ENCODE data around the gene ENAH.

Gene ENAH

GRCh38 chr1:225554216-225554812, 98.6 kb downstream of the ENAH start:
- peak; percentile 14 to 58 for DNase-seq

GRCh38 chr1:225549821-225550220, 103.1 kb downstream of the ENAH start:
- DNase-seq, result no peak

GRCh38 chr1:225548140-225548857, 104.6 kb downstream of the ENAH start:
- DNase-seq, result no peak

GRCh38 chr1:225545649-225546048, 107.3 kb downstream of the ENAH start:
- no peak for DNase-seq

- DNase-seq, result no peak
Observed at GRCh38 chr1:225544924-225545323, 108.0 kb downstream of the ENAH start.

GRCh38 chr1:225544263-225544662, 108.7 kb downstream of the ENAH start:
- DNase-seq, result no peak

- no peak for DNase-seq
Observed at GRCh38 chr1:225543350-225543749, 109.6 kb downstream of the ENAH start.

GRCh38 chr1:225541383-225541782, 111.5 kb downstream of the ENAH start:
- DNase-seq, result no peak

GRCh38 chr1:225539575-225539974, 113.3 kb downstream of the ENAH start:
- DNase-seq, result no peak

- DNase-seq, result no peak
Observed at GRCh38 chr1:225539069-225539468, 113.9 kb downstream of the ENAH start.

GRCh38 chr1:225537554-225538251, 115.2 kb downstream of the ENAH start:
- no peak for DNase-seq

GRCh38 chr1:225535280-225535679, 117.6 kb downstream of the ENAH start:
- no peak for DNase-seq

- no peak for DNase-seq
Observed at GRCh38 chr1:225534772-225535171, 118.2 kb downstream of the ENAH start.

- DNase-seq, result no peak
Observed at GRCh38 chr1:225534135-225534534, 118.8 kb downstream of the ENAH start.

- no peak for DNase-seq
Observed at GRCh38 chr1:225533238-225533637, 119.7 kb downstream of the ENAH start.

GRCh38 chr1:225532240-225532944, 120.5 kb downstream of the ENAH start:
- no peak for DNase-seq

- DNase-seq, result no peak
Observed at GRCh38 chr1:225529726-225530125, 123.2 kb downstream of the ENAH start.

- DNase-seq, result no peak
Observed at GRCh38 chr1:225527575-225527974, 125.3 kb downstream of the ENAH start.

GRCh38 chr1:225526878-225527277, 126.0 kb downstream of the ENAH start:
- no peak for DNase-seq

GRCh38 chr1:225525377-225525776, 127.5 kb downstream of the ENAH start:
- no peak for DNase-seq

- DNase-seq, result no peak
Observed at GRCh38 chr1:225524570-225524969, 128.4 kb downstream of the ENAH start.

- DNase-seq, result no peak
Observed at GRCh38 chr1:225523263-225523950, 129.5 kb downstream of the ENAH start.
